T follicular helper cell (primary cell): Measurements from ENCODE around the gene CD84.
"Not testable (repeated sequence)": the region's sequence is repeated elsewhere in the genome, so short reads cannot be mapped to it uniquely, and the experiment has no call there.

ENCODE experiments used
- DNase-seq: peaks from one replicate; pipeline ENCODE4 v3.0.0-alpha.2; 2020; ENCODE audit warnings: low read depth
- total RNA-seq, 2 experiments: gene quantifications; one replicate each; lab custom pipeline; 2026; lab: John Stamatoyannopoulos, UW

The CD84 gene
- total RNA-seq, result 29.5 to 55.2 reads per million in 2 experiments

- no peak for DNase-seq
Measured at GRCh38 chr1:160579216-160579701, at the start of gene CD84. CD84 (minus strand) TSS chr1:160579496; CDS start chr1:160579437, 59 bp downstream.

DNA sequence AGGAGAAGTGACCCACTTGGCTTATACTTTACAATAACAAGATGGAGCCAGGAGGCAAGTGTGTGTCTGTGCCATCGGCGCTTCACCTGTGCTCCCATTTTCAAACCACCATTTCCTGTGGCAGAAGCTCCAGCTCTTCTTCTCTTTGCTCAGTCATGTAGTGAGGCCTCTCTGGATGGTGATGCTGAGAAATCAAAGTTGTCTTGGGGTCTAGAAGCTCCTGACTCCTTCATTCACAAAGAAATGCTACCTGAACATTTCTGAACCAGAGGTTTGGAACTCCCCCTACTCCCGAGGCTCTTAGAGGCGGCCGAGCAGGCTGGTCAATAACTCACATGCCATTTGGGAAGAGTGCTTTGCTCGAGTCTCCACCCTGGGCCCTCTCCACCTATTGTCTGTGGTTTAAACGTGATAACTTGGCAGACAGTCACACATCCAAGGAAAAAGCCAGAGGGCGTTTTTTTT, 49.5 kb upstream of the CD84 start:
- peak; percentile 26 for DNase-seq

GRCh38 chr1:160627677-160628289, 48.5 kb upstream of the CD84 start:
- not testable (repeated sequence) for DNase-seq

- no peak for DNase-seq
Measured at GRCh38 chr1:160626509-160627342, 47.4 kb upstream of the CD84 start.

- DNase-seq, result peak; percentile 22
Measured at GRCh38 chr1:160625725-160626498, 46.6 kb upstream of the CD84 start.

DNA sequence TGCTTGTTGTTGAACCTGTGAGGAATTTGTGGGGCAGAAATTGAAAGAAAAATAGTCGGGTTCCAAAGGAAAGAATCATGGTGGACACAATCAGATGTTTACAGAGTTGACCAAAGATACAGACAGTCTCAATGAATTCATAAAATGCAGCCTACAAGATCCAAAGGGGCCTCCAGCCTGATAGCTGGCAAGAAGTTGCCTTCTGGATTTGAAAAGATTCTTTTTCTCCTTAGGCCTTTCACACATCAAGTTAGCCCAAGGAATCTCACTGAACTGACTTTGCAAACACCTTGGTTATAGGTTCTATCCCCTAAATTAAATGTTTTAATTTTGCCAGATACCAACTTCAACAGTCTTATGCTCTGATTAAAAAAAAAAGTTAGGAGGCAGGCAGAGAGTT, 46.0 kb upstream of the CD84 start:
- DNase-seq, result no peak

GRCh38 chr1:160624464-160624863, 45.2 kb upstream of the CD84 start:
- no peak for DNase-seq

DNA sequence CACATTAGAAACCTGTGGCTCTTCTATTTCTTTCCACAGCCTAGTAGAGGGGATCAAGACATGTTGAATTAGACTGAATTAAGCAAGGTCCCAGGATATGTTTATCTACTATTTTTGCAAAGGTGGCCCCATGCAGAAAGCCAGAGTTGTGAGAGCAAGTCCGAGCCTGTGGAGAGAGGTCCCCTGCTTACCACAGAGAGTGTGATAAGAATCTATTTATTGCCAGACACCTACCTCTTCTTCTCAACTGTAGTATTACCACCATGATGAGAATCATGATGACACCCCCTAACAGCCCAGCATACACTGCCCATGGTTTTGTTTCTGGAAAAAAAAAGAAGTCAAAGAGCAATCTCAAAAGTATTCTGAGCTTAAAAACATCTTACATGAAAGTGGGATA, 44.6 kb upstream of the CD84 start:
- DNase-seq, result no peak

GRCh38 chr1:160623227-160623633, 43.9 kb upstream of the CD84 start:
- DNase-seq, result no peak

GRCh38 chr1:160622501-160623226, 43.4 kb upstream of the CD84 start:
- DNase-seq, result no peak

GRCh38 chr1:160621633-160622413, 42.5 kb upstream of the CD84 start:
- DNase-seq, result no peak

GRCh38 chr1:160620942-160621632, 41.8 kb upstream of the CD84 start:
- no peak for DNase-seq

- DNase-seq, result no peak
Measured at GRCh38 chr1:160619742-160620277, 40.5 kb upstream of the CD84 start.

DNA sequence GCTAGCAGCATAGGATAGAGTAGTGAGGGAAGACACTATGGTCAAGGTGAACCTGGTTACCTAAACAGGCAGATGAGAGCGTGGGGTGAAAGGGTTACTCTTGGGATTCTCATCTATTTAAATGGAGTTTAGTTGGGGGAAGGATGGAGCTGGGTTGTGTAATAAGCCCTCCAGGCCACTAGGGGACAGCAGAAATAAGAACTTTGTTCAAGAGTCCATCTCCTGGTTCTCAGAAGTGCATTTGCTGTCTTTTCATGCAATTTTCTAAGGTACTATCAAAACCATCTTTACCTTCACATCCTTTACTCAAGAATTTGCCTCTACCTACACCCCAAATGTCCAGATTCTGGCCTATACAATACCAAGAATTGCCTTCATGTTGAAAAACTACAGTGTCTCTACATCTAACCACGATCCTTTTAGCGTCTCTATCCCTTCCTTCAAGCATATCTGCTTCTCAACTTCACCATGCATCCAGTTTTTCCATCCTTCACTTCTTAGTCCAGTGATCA, 39.5 kb upstream of the CD84 start:
- no peak for DNase-seq

DNA sequence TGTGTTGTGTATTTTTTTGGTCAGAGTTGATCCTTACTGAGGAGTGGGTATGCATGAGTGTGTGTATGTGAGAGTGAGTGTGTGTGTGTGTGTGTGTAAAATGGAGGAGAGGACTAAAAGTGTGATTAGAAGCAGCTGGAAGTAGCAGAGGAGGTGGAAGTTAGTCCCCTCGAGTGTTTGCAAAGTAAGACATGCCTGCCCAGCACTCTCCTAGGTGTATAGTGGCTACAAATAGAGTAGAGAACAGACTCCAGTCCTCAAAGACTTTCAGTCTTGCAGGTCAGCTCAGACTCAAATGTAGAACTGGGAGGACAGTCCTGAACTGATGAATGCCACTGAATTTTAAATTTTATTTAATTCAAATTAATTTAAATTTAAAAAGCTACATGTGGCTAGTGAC, 39.0 kb upstream of the CD84 start:
- no peak for DNase-seq

GRCh38 chr1:160615660-160616059, 36.4 kb upstream of the CD84 start:
- DNase-seq, result no peak

DNA sequence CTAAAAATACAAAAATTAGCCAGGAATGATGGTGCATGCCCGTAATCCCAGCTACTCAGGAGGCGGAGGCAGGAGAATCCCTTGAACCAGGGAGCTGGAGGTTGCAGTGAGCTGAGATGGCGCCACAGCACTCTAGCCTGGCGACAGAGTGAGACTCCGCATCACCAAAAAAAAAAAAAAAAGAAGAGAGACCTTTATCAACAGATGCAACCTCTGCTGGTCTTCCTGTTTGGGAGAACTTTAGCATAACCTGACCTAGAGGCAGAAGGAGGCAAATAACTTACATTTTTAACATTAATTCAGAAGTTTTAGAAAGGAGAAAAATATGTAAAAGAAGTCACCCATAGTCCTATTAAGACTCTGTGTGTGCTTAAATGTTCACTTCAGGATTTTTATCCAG, 35.1 kb upstream of the CD84 start:
- no peak for DNase-seq

DNA sequence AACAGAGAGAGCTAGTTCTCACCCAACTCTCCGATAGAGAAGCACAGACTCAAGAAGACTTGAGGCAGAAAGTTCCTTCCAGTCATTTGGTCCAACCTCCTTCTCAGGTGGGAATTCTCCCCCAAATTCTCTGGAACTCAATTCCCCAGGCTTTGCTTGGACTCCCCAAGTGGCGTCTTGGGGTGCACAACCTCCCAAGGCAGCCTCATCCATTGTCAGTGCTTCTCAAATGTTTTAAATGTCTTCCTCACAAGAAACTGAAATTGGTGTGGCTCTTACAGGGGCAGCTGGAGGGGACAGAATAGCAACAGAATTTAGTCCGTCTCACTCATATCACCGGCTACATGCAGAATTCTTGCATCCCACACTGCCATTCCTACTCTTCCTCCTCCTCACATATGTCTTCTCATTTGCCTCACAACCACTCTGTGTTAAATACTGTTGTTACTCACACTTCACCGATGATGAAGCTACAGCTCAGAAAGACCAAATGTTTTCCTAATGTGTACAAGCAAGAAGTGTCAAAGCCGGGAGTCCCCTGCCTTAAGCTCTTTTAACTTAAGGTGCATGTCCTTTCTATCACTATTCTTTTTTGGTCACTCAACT, 33.4 kb upstream of the CD84 start:
- no peak for DNase-seq

GRCh38 chr1:160610569-160611242, 31.4 kb upstream of the CD84 start:
- no peak for DNase-seq
